ENCODE results near the gene ACSF3. TPM values are rescaled to one million over a fixed set of nuclear protein-coding genes. Genes with fewer than 3 reads are reported as not detected.
A peak's percentile ranks its signal among the peaks of the same experiment; 100 is the strongest.

ACSF3 gene
- total RNA-seq, 1 experiment from 2014 or later = 74.5 TPM

DNA sequence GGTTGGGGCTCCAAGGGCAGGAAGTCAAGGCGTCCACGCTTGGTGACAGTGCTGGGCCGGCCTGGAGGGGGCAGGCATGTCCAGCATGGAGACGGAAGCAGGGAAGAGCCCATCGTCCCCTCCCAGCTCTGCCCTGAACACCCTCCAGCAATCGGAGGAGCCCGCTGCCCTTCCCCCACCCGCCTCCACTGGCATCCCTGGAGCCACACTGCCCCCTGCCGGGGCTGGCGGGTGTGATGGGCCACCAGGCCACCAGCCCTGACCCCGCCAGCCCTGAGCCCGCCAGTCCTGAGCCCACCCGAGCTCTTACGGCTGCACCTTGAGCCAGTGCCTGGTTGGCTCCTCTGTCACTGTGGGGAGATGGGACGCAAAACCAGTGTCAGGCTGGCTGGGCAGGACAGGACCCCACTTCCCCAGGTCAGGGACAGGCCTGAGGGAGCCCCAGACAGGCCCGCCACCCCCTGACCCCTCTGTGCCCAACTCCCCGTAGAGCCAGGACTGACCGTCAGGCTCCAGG lies 73.8 kb downstream of the ACSF3 start (continued):
- TF ChIP-seq, protein P1, sequence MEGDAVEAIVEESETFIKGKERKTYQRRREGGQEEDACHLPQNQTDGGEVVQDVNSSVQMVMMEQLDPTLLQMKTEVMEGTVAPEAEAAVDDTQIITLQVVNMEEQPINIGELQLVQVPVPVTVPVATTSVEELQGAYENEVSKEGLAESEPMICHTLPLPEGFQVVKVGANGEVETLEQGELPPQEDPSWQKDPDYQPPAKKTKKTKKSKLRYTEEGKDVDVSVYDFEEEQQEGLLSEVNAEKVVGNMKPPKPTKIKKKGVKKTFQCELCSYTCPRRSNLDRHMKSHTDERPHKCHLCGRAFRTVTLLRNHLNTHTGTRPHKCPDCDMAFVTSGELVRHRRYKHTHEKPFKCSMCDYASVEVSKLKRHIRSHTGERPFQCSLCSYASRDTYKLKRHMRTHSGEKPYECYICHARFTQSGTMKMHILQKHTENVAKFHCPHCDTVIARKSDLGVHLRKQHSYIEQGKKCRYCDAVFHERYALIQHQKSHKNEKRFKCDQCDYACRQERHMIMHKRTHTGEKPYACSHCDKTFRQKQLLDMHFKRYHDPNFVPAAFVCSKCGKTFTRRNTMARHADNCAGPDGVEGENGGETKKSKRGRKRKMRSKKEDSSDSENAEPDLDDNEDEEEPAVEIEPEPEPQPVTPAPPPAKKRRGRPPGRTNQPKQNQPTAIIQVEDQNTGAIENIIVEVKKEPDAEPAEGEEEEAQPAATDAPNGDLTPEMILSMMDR (IDR thresholded peaks at IDR 0.05 in 2 of 3, conservative IDR thresholded peaks at IDR 0.05 in 1 of 3; ENCODE audit: borderline replicate concordance in 1 of 3, insufficient read depth in 1 of 3, low read depth in 2 of 3, low read length in 2 of 3) = peak in 2 of 3 experiments; percentile 97 to 98; a peak in 4 of 6 replicates
- no peak for TF ChIP-seq EZH2 (IDR thresholded peaks at IDR 0.05)
- TF ChIP-seq, protein P2, sequence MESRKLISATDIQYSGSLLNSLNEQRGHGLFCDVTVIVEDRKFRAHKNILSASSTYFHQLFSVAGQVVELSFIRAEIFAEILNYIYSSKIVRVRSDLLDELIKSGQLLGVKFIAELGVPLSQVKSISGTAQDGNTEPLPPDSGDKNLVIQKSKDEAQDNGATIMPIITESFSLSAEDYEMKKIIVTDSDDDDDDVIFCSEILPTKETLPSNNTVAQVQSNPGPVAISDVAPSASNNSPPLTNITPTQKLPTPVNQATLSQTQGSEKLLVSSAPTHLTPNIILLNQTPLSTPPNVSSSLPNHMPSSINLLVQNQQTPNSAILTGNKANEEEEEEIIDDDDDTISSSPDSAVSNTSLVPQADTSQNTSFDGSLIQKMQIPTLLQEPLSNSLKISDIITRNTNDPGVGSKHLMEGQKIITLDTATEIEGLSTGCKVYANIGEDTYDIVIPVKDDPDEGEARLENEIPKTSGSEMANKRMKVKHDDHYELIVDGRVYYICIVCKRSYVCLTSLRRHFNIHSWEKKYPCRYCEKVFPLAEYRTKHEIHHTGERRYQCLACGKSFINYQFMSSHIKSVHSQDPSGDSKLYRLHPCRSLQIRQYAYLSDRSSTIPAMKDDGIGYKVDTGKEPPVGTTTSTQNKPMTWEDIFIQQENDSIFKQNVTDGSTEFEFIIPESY (IDR thresholded peaks at IDR 0.05; ENCODE audit: extremely low read depth, insufficient replicate concordance, low read length) = no peak
- no peak for TF ChIP-seq EZH2phosphoT487 (IDR thresholded peaks at IDR 0.05; ENCODE audit: borderline replicate concordance)
- TF ChIP-seq ELF1 (IDR thresholded peaks at IDR 0.05; ENCODE audit: borderline replicate concordance, low read depth) = no peak
- no peak for TF ChIP-seq FOSL1 (IDR thresholded peaks at IDR 0.05; ENCODE audit: low read depth)
- no peak for TF ChIP-seq SRF (IDR thresholded peaks at IDR 0.05; ENCODE audit: low read depth)
- no peak for TF ChIP-seq JUND (IDR thresholded peaks at IDR 0.05)
- TF ChIP-seq ZFX (IDR thresholded peaks at IDR 0.05) = no peak
